Thyroid gland (tissue), 4 donors: Measurements from ENCODE around the gene ILRUN.

ENCODE experiments used
- CTCF ChIP-seq, 6 experiments: fragments of 200-600 bp in 3 of 6; fragments of 450-650 bp in 3 of 6; sonication (generic) in 3 of 6; IDR thresholded peaks; one replicate each; pipeline ENCODE4 v1.5.1; 2016 to 2019; ENCODE audit warnings: antibody characterized with exemption in 6 of 6, mild to moderate bottlenecking in 2 of 6, inconsistent platforms in 1 of 6, moderate library complexity in 1 of 6
- POLR2A ChIP-seq, 2 donors: fragments of 450-650 bp; IDR thresholded peaks; one replicate each; pipeline ENCODE4 v1.6.1; 2017; ENCODE audit warnings: antibody characterized with exemption in 2 of 2, mild to moderate bottlenecking in 2 of 2, moderate library complexity in 1 of 2

GRCh38 chr6:34692280-34692679 is 4.3 kb downstream of the ILRUN start:
- TF ChIP-seq POLR2A (IDR thresholded peaks at IDR 0.05) = no peak
- TF ChIP-seq CTCF (IDR thresholded peaks at IDR 0.05) = no peak
